Measurements from ENCODE around the gene GPHB5.

Gene GPHB5

DNA sequence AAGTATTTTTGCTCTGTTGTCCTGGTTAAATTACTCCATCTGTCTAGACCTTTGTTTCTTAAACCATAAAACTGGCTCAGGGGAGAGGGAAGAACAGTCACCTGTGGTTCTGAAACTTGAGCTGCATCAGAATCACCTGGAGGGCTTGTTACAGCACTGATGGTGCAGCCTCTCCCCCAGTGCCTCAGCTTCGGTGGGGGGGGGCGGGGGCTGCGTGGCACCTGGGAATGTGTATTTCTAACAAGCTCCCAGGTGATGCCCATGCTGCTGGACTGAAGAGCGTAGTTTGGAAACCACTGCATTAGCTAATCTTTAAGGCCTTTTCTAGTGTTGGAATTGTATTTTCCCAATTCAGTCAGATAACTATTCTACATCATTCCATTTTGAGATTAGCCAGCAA, 42.7 kb downstream of the GPHB5 start:
- no peak for ATAC-seq
- TF ChIP-seq SNAI2 (CRISPR knock-in tag; IDR thresholded peaks at IDR 0.05), result no peak
- no peak for TF ChIP-seq ARNTL (CRISPR knock-in tag; IDR thresholded peaks at IDR 0.05; ENCODE audit: borderline replicate concordance, low read depth)
- TF ChIP-seq ZC3H10 (CRISPR knock-in tag; IDR thresholded peaks at IDR 0.05), result no peak
- no peak for TF ChIP-seq ZNF70 (CRISPR knock-in tag; IDR thresholded peaks at IDR 0.05)
- TF ChIP-seq, protein P1, sequence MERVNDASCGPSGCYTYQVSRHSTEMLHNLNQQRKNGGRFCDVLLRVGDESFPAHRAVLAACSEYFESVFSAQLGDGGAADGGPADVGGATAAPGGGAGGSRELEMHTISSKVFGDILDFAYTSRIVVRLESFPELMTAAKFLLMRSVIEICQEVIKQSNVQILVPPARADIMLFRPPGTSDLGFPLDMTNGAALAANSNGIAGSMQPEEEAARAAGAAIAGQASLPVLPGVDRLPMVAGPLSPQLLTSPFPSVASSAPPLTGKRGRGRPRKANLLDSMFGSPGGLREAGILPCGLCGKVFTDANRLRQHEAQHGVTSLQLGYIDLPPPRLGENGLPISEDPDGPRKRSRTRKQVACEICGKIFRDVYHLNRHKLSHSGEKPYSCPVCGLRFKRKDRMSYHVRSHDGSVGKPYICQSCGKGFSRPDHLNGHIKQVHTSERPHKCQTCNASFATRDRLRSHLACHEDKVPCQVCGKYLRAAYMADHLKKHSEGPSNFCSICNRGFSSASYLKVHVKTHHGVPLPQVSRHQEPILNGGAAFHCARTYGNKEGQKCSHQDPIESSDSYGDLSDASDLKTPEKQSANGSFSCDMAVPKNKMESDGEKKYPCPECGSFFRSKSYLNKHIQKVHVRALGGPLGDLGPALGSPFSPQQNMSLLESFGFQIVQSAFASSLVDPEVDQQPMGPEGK (CRISPR knock-in tag; IDR thresholded peaks at IDR 0.05; ENCODE audit: borderline replicate concordance), result no peak
- no peak for TF ChIP-seq ZNF8 (CRISPR knock-in tag; IDR thresholded peaks at IDR 0.05)
- TF ChIP-seq GLIS3 (CRISPR knock-in tag; IDR thresholded peaks at IDR 0.05), result no peak
- TF ChIP-seq TOX (CRISPR knock-in tag; IDR thresholded peaks at IDR 0.05; ENCODE audit: borderline replicate concordance), result no peak
- no peak for TF ChIP-seq RARB (CRISPR knock-in tag; IDR thresholded peaks at IDR 0.05)

DNA sequence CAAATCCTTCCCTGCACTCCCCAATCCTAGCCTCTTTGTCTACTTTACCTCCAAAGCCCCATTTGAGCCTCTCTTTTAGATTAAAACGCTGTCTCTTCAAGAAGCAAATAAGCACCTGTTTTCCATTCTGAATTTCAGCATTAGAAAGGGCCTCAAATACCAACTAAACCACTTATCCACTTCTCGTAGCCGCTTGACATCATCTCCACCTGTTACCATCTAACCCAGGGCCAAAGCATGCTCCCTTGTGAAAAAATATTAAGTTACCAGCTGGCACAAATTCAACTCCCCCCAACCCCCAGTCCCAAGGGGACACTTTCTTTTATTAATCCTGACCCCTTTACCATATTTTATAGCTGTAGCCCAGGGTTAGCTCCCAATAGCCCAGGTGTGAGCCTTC, 43.1 kb downstream of the GPHB5 start:
- TF ChIP-seq ZFP3 (CRISPR knock-in tag; IDR thresholded peaks at IDR 0.05), result no peak
- TF ChIP-seq CSDC2 (CRISPR knock-in tag; IDR thresholded peaks at IDR 0.05), result no peak
- no peak for TF ChIP-seq OSR1 (CRISPR knock-in tag; IDR thresholded peaks at IDR 0.05)
- TF ChIP-seq BACH2 (CRISPR knock-in tag; IDR thresholded peaks at IDR 0.05; ENCODE audit: borderline replicate concordance), result no peak
- no peak for TF ChIP-seq SNAI2 (CRISPR knock-in tag; IDR thresholded peaks at IDR 0.05)
- TF ChIP-seq TCF4 (CRISPR knock-in tag; IDR thresholded peaks at IDR 0.05; ENCODE audit: borderline replicate concordance), result no peak
- TF ChIP-seq ZFP30 (CRISPR knock-in tag; IDR thresholded peaks at IDR 0.05), result no peak
- TF ChIP-seq, protein P2, sequence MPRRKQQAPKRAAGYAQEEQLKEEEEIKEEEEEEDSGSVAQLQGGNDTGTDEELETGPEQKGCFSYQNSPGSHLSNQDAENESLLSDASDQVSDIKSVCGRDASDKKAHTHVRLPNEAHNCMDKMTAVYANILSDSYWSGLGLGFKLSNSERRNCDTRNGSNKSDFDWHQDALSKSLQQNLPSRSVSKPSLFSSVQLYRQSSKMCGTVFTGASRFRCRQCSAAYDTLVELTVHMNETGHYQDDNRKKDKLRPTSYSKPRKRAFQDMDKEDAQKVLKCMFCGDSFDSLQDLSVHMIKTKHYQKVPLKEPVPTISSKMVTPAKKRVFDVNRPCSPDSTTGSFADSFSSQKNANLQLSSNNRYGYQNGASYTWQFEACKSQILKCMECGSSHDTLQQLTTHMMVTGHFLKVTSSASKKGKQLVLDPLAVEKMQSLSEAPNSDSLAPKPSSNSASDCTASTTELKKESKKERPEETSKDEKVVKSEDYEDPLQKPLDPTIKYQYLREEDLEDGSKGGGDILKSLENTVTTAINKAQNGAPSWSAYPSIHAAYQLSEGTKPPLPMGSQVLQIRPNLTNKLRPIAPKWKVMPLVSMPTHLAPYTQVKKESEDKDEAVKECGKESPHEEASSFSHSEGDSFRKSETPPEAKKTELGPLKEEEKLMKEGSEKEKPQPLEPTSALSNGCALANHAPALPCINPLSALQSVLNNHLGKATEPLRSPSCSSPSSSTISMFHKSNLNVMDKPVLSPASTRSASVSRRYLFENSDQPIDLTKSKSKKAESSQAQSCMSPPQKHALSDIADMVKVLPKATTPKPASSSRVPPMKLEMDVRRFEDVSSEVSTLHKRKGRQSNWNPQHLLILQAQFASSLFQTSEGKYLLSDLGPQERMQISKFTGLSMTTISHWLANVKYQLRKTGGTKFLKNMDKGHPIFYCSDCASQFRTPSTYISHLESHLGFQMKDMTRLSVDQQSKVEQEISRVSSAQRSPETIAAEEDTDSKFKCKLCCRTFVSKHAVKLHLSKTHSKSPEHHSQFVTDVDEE (CRISPR knock-in tag; IDR thresholded peaks at IDR 0.05), result no peak
- TF ChIP-seq, protein P3, sequence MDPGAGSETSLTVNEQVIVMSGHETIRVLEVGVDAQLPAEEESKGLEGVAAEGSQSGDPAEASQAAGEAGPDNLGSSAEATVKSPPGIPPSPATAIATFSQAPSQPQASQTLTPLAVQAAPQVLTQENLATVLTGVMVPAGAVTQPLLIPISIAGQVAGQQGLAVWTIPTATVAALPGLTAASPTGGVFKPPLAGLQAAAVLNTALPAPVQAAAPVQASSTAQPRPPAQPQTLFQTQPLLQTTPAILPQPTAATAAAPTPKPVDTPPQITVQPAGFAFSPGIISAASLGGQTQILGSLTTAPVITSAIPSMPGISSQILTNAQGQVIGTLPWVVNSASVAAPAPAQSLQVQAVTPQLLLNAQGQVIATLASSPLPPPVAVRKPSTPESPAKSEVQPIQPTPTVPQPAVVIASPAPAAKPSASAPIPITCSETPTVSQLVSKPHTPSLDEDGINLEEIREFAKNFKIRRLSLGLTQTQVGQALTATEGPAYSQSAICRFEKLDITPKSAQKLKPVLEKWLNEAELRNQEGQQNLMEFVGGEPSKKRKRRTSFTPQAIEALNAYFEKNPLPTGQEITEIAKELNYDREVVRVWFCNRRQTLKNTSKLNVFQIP (CRISPR knock-in tag; IDR thresholded peaks at IDR 0.05; ENCODE audit: borderline replicate concordance, low read depth), result no peak
- TF ChIP-seq ARNTL (CRISPR knock-in tag; IDR thresholded peaks at IDR 0.05; ENCODE audit: borderline replicate concordance, low read depth), result no peak
- no peak for TF ChIP-seq ZC3H10 (CRISPR knock-in tag; IDR thresholded peaks at IDR 0.05)
- no peak for TF ChIP-seq TOX (CRISPR knock-in tag; IDR thresholded peaks at IDR 0.05; ENCODE audit: borderline replicate concordance)
- TF ChIP-seq RARB (CRISPR knock-in tag; IDR thresholded peaks at IDR 0.05), result no peak
- no peak for TF ChIP-seq ZNF70 (CRISPR knock-in tag; IDR thresholded peaks at IDR 0.05)
- TF ChIP-seq ZNF565 (CRISPR knock-in tag; conservative IDR thresholded peaks at IDR 0.05; ENCODE audit: low read depth), result no peak
- TF ChIP-seq PPARA (CRISPR knock-in tag; IDR thresholded peaks at IDR 0.05; ENCODE audit: borderline replicate concordance), result no peak
- TF ChIP-seq, protein P1 (CRISPR knock-in tag; IDR thresholded peaks at IDR 0.05; ENCODE audit: borderline replicate concordance), result no peak
- TF ChIP-seq ZNF8 (CRISPR knock-in tag; IDR thresholded peaks at IDR 0.05), result no peak
- no peak for TF ChIP-seq ISL1 (CRISPR knock-in tag; IDR thresholded peaks at IDR 0.05)
- TF ChIP-seq, protein P4, sequence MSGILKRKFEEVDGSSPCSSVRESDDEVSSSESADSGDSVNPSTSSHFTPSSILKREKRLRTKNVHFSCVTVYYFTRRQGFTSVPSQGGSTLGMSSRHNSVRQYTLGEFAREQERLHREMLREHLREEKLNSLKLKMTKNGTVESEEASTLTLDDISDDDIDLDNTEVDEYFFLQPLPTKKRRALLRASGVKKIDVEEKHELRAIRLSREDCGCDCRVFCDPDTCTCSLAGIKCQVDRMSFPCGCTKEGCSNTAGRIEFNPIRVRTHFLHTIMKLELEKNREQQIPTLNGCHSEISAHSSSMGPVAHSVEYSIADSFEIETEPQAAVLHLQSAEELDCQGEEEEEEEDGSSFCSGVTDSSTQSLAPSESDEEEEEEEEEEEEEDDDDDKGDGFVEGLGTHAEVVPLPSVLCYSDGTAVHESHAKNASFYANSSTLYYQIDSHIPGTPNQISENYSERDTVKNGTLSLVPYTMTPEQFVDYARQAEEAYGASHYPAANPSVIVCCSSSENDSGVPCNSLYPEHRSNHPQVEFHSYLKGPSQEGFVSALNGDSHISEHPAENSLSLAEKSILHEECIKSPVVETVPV (CRISPR knock-in tag; IDR thresholded peaks at IDR 0.05), result no peak
- ATAC-seq, result no peak

Data from SK-N-SH treated with all-trans-retinoic acid at 6 μM for 48 hours (cell line).